Thyroid gland (tissue), 4 donors: ENCODE results near the gene C3orf49. TPM values are rescaled to one million over a fixed set of nuclear protein-coding genes. Genes with fewer than 3 reads are reported as not detected.
A peak's percentile ranks its signal among the peaks of the same experiment; 100 is the strongest.

Source experiments
- DNase-seq, 2 donors: peaks; one replicate each; pipeline ENCODE4 v3.0.0-alpha.2; 2019
- H3K27ac ChIP-seq, 3 donors: fragments of 200-600 bp; sonication (generic); 1 replicate in 2 of 3; 2 replicates in 1 of 3; pipeline ENCODE4 v1.5.1; 2016 to 2019; ENCODE audit warnings: mild to moderate bottlenecking in 1 of 3, moderate library complexity in 1 of 3
- H3K27me3 ChIP-seq: fragments of 200-600 bp; sonication (generic); one replicate; pipeline ENCODE4 v1.5.1; 2019
- H3K36me3 ChIP-seq, 2 donors: fragments of 200-600 bp; sonication (generic); one replicate each; pipeline ENCODE4 v1.5.1; 2016 to 2019
- H3K4me1 ChIP-seq, 2 donors: fragments of 200-600 bp; sonication (generic); one replicate each; pipeline ENCODE4 v1.5.1; 2017 to 2019
- H3K4me3 ChIP-seq, 3 donors: fragments of 200-600 bp; sonication (generic); replicated peaks in 1 of 3; 1 replicate in 2 of 3; 2 replicates in 1 of 3; pipeline ENCODE4 v1.5.1; 2016; ENCODE audit warnings: mild to moderate bottlenecking in 1 of 3
- H3K9me3 ChIP-seq: fragments of 200-600 bp; sonication (generic); one replicate; pipeline ENCODE4 v1.5.1; 2017
- POLR2A ChIP-seq, 2 donors: fragments of 450-650 bp; IDR thresholded peaks; one replicate each; pipeline ENCODE4 v1.6.1; 2017; ENCODE audit warnings: antibody characterized with exemption in 2 of 2, mild to moderate bottlenecking in 2 of 2, moderate library complexity in 1 of 2
- WGBS, 2 donors: methylation state at CpG; one replicate each; pipeline ENCODE4 v1.1.5; 2017; 5-methylcytosine and 5-hydroxymethylcytosine counted together
- intact Hi-C: fragments of 100-400 bp; cut with DNase I; formaldehyde crosslinking; loops from one replicate; pipeline ENCODE4 v1.15.1; 2023
- total RNA-seq, 4 donors: library from RNA; depleted of rRNA; stranded (reverse); fragments of >200 nt; gene quantifications; one replicate each; pipeline ENCODE4 v1.2.3, GENCODE V29; 2016
- TF ChIP-seq, protein P1 (sequence below), 6 experiments: fragments of 200-600 bp in 3 of 6; fragments of 450-650 bp in 3 of 6; sonication (generic) in 3 of 6; IDR thresholded peaks; one replicate each; pipeline ENCODE4 v1.5.1; 2016 to 2019; ENCODE audit warnings: antibody characterized with exemption in 6 of 6, mild to moderate bottlenecking in 2 of 6, inconsistent platforms in 1 of 6, moderate library complexity in 1 of 6

C3orf49 gene
- total RNA-seq, 4 donors from 2014 or later: not detected

DNA sequence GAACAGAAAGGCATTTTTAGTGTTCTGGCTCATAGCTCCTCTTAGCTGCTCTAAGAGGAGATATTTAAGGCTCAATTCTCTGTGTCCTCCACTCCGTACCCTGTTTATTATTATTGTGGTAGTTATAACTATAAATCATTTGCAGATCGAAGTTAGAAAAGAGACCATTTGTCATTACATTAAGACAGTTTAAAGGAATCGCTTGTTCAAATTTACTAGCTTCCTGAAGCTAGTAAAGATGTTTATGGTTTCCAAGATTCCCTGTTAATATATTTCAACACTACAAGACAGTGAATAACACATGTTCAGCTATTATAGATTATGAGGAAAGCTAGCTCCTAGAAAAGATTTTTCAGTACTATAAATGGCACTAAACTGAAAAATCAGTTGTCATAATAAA is 57.2 kb downstream of the C3orf49 start:
- H3K36me3 ChIP-seq: no peaks in the 10 kb centered on the region
- WGBS, 2 donors: 49 to 55% methylated on average over 3 of the region's 3 CpGs
- TF ChIP-seq, protein P1, sequence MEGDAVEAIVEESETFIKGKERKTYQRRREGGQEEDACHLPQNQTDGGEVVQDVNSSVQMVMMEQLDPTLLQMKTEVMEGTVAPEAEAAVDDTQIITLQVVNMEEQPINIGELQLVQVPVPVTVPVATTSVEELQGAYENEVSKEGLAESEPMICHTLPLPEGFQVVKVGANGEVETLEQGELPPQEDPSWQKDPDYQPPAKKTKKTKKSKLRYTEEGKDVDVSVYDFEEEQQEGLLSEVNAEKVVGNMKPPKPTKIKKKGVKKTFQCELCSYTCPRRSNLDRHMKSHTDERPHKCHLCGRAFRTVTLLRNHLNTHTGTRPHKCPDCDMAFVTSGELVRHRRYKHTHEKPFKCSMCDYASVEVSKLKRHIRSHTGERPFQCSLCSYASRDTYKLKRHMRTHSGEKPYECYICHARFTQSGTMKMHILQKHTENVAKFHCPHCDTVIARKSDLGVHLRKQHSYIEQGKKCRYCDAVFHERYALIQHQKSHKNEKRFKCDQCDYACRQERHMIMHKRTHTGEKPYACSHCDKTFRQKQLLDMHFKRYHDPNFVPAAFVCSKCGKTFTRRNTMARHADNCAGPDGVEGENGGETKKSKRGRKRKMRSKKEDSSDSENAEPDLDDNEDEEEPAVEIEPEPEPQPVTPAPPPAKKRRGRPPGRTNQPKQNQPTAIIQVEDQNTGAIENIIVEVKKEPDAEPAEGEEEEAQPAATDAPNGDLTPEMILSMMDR (IDR thresholded peaks at IDR 0.05): no peak
- no peak for TF ChIP-seq POLR2A (IDR thresholded peaks at IDR 0.05)
- H3K27ac ChIP-seq: no peak overlapping the region
- intact Hi-C loops: no loop called here
- no peaks in the 10 kb centered on the region for H3K9me3 ChIP-seq
- no peak for DNase-seq
- no peaks in the 10 kb centered on the region for H3K27me3 ChIP-seq
- H3K4me3 ChIP-seq: no peak overlapping the region
- H3K4me1 ChIP-seq: peaks cover 7 to 28% of the 10 kb centered on the region in 2 donors

DNA sequence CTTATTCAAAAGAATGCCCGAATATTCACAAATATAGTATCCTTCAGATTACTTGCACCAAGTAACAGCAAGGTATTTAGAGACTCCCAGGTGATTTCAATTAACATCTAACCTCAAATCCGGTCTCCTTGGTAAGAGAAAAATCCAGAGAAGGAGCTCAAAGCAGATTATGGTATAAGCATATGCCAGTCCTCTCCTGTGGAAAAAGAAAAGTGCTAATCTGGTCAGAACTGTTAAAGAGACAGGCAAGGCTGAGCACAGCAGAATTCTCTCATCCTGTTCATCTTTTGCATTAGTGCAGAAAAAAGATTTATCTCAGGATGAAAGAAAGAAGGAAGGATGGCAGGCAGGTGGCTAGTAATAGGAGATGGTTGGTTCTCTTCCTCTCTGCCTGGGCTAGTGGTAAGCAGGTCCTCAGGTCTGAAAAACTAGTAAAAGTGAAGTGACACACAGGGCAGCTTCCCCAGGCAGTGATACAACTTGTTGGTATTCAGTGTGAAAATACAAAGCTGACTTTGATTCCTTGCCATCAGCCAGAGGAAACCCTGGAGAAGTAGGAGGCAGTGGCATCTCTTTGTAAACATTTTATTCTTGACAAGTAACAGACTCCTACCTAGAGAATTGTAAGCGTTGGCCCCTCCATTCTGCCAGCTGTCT is 58.8 kb downstream of the C3orf49 start:
- no peaks in the 10 kb centered on the region for H3K27me3 ChIP-seq
- 76 to 83% methylated on average over 3 of the region's 3 CpGs for WGBS, 2 donors
- H3K4me3 ChIP-seq: no peak overlapping the region
- H3K9me3 ChIP-seq: no peaks in the 10 kb centered on the region
- intact Hi-C loops: no loop called here
- H3K36me3 ChIP-seq: no peaks in the 10 kb centered on the region
- H3K27ac ChIP-seq: no peak overlapping the region
- peaks cover 6 to 27% of the 10 kb centered on the region in 2 donors for H3K4me1 ChIP-seq
- no peak for TF ChIP-seq POLR2A (IDR thresholded peaks at IDR 0.05)
- TF ChIP-seq, protein P1 (IDR thresholded peaks at IDR 0.05): no peak
- DNase-seq: no peak

DNA sequence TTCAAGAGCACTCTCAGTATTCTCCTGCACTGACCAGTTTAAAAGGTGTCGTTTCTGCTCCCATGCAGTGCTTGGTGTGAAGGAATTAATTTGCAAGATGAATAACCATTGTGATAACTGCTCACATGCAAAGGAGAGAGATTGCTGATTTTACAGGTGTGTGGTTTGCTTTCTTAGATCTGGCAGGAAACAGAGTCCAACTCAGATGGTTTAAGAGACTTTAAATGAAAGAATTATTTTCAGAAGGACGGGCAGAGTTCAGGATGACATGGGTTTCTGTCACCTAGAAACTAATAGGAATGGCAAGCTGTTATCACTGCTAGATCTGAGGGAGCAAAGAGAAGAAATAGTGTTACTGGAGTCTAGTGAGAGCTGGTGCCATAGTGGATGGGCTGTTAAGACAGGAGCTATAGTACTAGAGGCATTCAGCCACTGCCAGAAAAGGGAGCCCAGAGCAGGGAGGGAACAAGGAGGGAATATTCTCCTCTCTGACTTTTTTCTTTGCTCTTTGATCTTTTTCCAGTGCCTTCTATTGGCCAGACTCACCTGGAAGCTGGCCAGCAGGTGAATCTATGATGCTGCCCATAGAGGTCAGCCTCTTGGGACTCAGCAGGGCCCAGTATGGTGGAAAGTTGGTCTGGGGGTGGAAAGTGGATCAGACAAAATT is 59.4 kb downstream of the C3orf49 start:
- TF ChIP-seq POLR2A (IDR thresholded peaks at IDR 0.05): no peak
- TF ChIP-seq, protein P1 (IDR thresholded peaks at IDR 0.05): no peak
- DNase-seq: peak; percentile 7 to 14
- Histone ChIP-seq H3K36me3 (no peaks in the 10 kb centered on the region), H3K27me3 (no peaks in the 10 kb centered on the region), H3K4me1 (peaks cover 6 to 29% of the 10 kb centered on the region in 2 donors), H3K9me3 (no peaks in the 10 kb centered on the region), H3K27ac (no peak overlapping the region), H3K4me3 (no peak overlapping the region)
- WGBS, 2 donors: 52 to 62% methylated on average over 2 of the region's 2 CpGs
- intact Hi-C loops: no loop called here

DNA sequence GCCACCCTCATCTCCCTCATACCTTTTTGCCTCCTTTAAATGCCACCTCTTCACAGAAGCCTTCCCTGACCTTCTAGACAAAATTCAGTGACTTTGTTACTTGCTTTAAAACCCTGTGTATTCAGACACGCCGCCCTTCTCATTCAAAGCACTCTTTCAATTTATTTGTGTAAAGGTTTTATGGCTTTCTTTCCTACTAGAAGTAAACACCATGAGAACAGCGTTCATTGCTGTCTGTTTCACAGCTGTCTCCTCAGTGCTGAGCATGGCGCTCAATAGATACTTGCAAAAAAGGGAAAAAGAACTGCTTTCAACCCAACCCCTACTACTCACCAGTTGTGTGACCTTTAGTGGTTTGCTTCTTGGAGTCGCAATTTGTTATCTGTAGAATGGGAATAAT is 61.6 kb downstream of the C3orf49 start:
- H3K27me3 ChIP-seq: no peaks in the 10 kb centered on the region
- no peak for DNase-seq
- H3K36me3 ChIP-seq: no peaks in the 10 kb centered on the region
- H3K27ac ChIP-seq: no peak overlapping the region
- TF ChIP-seq, protein P1 (IDR thresholded peaks at IDR 0.05): no peak
- TF ChIP-seq POLR2A (IDR thresholded peaks at IDR 0.05): no peak
- no peaks in the 10 kb centered on the region for H3K9me3 ChIP-seq
- H3K4me1 ChIP-seq: peaks cover 6 to 29% of the 10 kb centered on the region in 2 donors
- H3K4me3 ChIP-seq: no peak overlapping the region
- 97 to 98% methylated on average over 5 of the region's 5 CpGs for WGBS, 2 donors
- intact Hi-C loops: no loop called here

DNA sequence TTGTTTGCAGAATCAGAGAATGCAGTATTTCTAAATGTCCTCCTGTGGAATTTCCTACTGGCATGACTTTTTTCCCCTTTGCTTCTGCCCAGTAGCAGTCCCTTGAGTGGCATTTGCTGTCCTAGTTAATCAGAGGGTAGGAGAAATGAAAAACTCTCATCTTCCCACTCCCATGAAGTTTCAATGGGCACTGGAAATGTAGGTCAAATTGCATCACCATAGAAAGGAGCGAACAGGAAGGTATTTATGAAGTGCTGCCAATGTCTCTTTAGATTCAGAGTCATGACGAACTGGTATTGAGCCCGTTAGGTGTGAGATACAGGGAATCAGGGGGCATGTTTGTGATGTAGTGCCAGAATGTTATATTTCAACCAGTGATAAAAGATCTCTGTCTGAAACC is 67.8 kb downstream of the C3orf49 start:
- Histone ChIP-seq H3K4me3 (no peak overlapping the region), H3K4me1 (peaks cover 15 to 25% of the 10 kb centered on the region in 2 donors), H3K9me3 (no peaks in the 10 kb centered on the region), H3K27ac (peak overlapping the region in 1 of 3 donors; percentile 35), H3K36me3 (no peaks in the 10 kb centered on the region), H3K27me3 (no peaks in the 10 kb centered on the region)
- WGBS, 2 donors: 28 to 33% methylated on average over 3 of the region's 3 CpGs
- peak; percentile 14 to 21 for DNase-seq
- intact Hi-C loops: no loop called here
- no peak for TF ChIP-seq POLR2A (IDR thresholded peaks at IDR 0.05)
- TF ChIP-seq, protein P1 (IDR thresholded peaks at IDR 0.05): no peak
